IMR-90 (cell line): ENCODE data around the gene EIF1. TPM values are rescaled to one million over a fixed set of nuclear protein-coding genes. Genes with fewer than 3 reads are reported as not detected.

Experiments
- ATAC-seq: fragments of 200-7000 bp; cut with Tn5 transposase; 2 replicates; pipeline ENCODE4 v1.9.1; 2020; ENCODE audit warnings: low read depth, mild to moderate bottlenecking, moderate library complexity
- Bru-seq: library from RNA; stranded (reverse); fragments of 400-500 nt; gene quantifications from one replicate; lab custom pipeline; 2021; lab: Mats Ljungman, UMichigan
- BruChase-seq, 2 experiments: library from RNA; stranded (reverse); fragments of 400-500 nt; gene quantifications; one replicate each; lab custom pipeline; 2021; lab: Mats Ljungman, UMichigan
- BruUV-seq: library from RNA; stranded (reverse); fragments of 400-500 nt; replicated peaks from 2 replicates; lab custom pipeline; 2021; lab: Mats Ljungman, UMichigan
- CTCF ChIA-PET: fragments of 300-600 bp; formaldehyde crosslinking; extraction: SDS; loops from one replicate; lab custom pipeline; 2021; ENCODE audit warnings: antibody characterized with exemption; lab: Yijun Ruan, JAX
- POLR2A ChIA-PET: fragments of 300-600 bp; sonication (Branson Sonifier 250); formaldehyde crosslinking; loops from one replicate; lab custom pipeline; 2022; ENCODE audit warnings: antibody characterized with exemption; ENCODE audit not compliant: unreplicated experiment; lab: Charles Lee
- DNase-seq: peaks from one replicate; pipeline ENCODE4 v3.0.0; 2013
- H2AFZ ChIP-seq: replicated peaks from 2 replicates; pipeline ENCODE3; 2013; ENCODE audit warnings: low read length, mild to moderate bottlenecking; ENCODE audit not compliant: poor library complexity
- H2AK5ac ChIP-seq: 2 replicates; pipeline ENCODE4 v1.6.1; 2013; ENCODE audit warnings: low read depth, low read length, inconsistent platforms
- H2AK9ac ChIP-seq: replicated peaks from 2 replicates; pipeline ENCODE3; 2013; ENCODE audit warnings: mild to moderate bottlenecking, low read depth, low read length, moderate library complexity; ENCODE audit not compliant: poor library complexity
- H2BK120ac ChIP-seq: 2 replicates; pipeline ENCODE4 v1.6.1; 2013; ENCODE audit warnings: low read depth, low read length, inconsistent platforms
- H2BK15ac ChIP-seq: 3 replicates; pipeline ENCODE4 v1.6.1; 2013; ENCODE audit warnings: low read depth, low read length, inconsistent platforms
- H2BK20ac ChIP-seq: 2 replicates; pipeline ENCODE4 v1.6.1; 2013; ENCODE audit warnings: low read depth, mild to moderate bottlenecking, inconsistent platforms, low read length, moderate library complexity
- H2BK5ac ChIP-seq: 2 replicates; pipeline ENCODE4 v1.6.1; 2013; ENCODE audit warnings: mild to moderate bottlenecking, low read depth, low read length, inconsistent platforms; ENCODE audit not compliant: poor library complexity, severe bottlenecking
- H3K14ac ChIP-seq: replicated peaks from 2 replicates; pipeline ENCODE4 v1.6.1; 2013; ENCODE audit warnings: low read depth, low read length, inconsistent platforms
- H3K18ac ChIP-seq: 2 replicates; pipeline ENCODE4 v1.6.1; 2013; ENCODE audit warnings: low read depth, low read length, control low read depth
- H3K23ac ChIP-seq: 2 replicates; pipeline ENCODE4 v1.6.1; 2013; ENCODE audit warnings: low read depth, low read length, inconsistent platforms
- H3K27ac ChIP-seq: 2 replicates; pipeline ENCODE4 v1.5.1; 2013; ENCODE audit warnings: mild to moderate bottlenecking, control low read depth, low read length; ENCODE audit not compliant: insufficient read depth
- H3K27me3 ChIP-seq: 2 replicates; pipeline ENCODE4 v1.6.1; 2013; ENCODE audit warnings: low read length; ENCODE audit not compliant: control insufficient read depth, insufficient read depth
- H3K36me3 ChIP-seq: 2 replicates; pipeline ENCODE4 v1.6.1; 2013; ENCODE audit warnings: low read length, mixed read lengths; ENCODE audit not compliant: control insufficient read depth, insufficient read depth
- H3K4ac ChIP-seq: 2 replicates; pipeline ENCODE4 v1.6.1; 2013; ENCODE audit warnings: low read depth, low read length, inconsistent platforms
- H3K4me1 ChIP-seq: 2 replicates; pipeline ENCODE4 v1.6.1; 2013; ENCODE audit warnings: low read length, mixed read lengths; ENCODE audit not compliant: control insufficient read depth, insufficient read depth
- H3K4me2 ChIP-seq: 2 replicates; pipeline ENCODE4 v1.6.1; 2013; ENCODE audit warnings: low read depth, mild to moderate bottlenecking, control low read depth, low read length, moderate library complexity
- H3K4me3 ChIP-seq: 2 replicates; pipeline ENCODE4 v1.5.1; 2013; ENCODE audit warnings: low read depth, mild to moderate bottlenecking, control low read depth, low read length, moderate library complexity; ENCODE audit not compliant: insufficient read depth
- H3K56ac ChIP-seq: 2 replicates; pipeline ENCODE4 v1.6.1; 2013; ENCODE audit warnings: low read length, inconsistent platforms; ENCODE audit not compliant: insufficient read depth; ENCODE audit errors: extremely low read depth
- H3K79me1 ChIP-seq, 2 experiments: 2 replicates each; pipeline ENCODE4 v1.6.1; 2013; ENCODE audit warnings: low read length in 2 of 2, inconsistent platforms in 1 of 2, low read depth in 1 of 2
- H3K9ac ChIP-seq: 2 replicates; pipeline ENCODE4 v1.6.1; 2013; ENCODE audit warnings: low read depth, low read length, control low read depth
- H3K9me1 ChIP-seq: 2 replicates; pipeline ENCODE4 v1.6.1; 2013; ENCODE audit warnings: low read length, inconsistent platforms; ENCODE audit not compliant: insufficient read depth
- H3K9me3 ChIP-seq: 2 replicates; pipeline ENCODE4 v1.6.1; 2013; ENCODE audit warnings: low read length; ENCODE audit not compliant: control insufficient read depth, insufficient read depth
- H4K20me1 ChIP-seq: 2 replicates; pipeline ENCODE4 v1.6.1; 2013; ENCODE audit warnings: low read length, inconsistent platforms; ENCODE audit not compliant: insufficient read depth
- H4K5ac ChIP-seq: 2 replicates; pipeline ENCODE4 v1.6.1; 2013; ENCODE audit warnings: mild to moderate bottlenecking, low read depth, low read length, control low read depth
- H4K8ac ChIP-seq, 2 experiments: 2 replicates each; pipeline ENCODE4 v1.6.1; 2013; ENCODE audit warnings: low read depth in 2 of 2, low read length in 2 of 2, control low read depth in 1 of 2, inconsistent platforms in 1 of 2
- H4K91ac ChIP-seq: 2 replicates; pipeline ENCODE4 v1.6.1; 2013; ENCODE audit warnings: low read depth, low read length, inconsistent platforms; ENCODE audit not compliant: insufficient read depth
- BHLHE40 ChIP-seq: fragments of 150-350 bp; IDR thresholded peaks from 2 replicates; pipeline ENCODE4 v1.6.1; 2016; ENCODE audit warnings: mild to moderate bottlenecking, low read depth, low read length
- CEBPB ChIP-seq: IDR thresholded peaks from 2 replicates; pipeline ENCODE4 v1.6.1; 2012; ENCODE audit warnings: low read depth, low read length, improper control_type of control experiment
- CHD1 ChIP-seq: IDR thresholded peaks from 2 replicates; pipeline ENCODE4 v1.6.1; 2012; ENCODE audit warnings: low read depth, low read length, improper control_type of control experiment
- ELK1 ChIP-seq: fragments of 150-350 bp; IDR thresholded peaks from 2 replicates; pipeline ENCODE4 v1.6.1; 2016; ENCODE audit warnings: low read depth, mild to moderate bottlenecking, low read length, moderate library complexity, borderline replicate concordance
- FOS ChIP-seq: fragments of 150-350 bp; IDR thresholded peaks from 2 replicates; pipeline ENCODE4 v1.6.1; 2016; ENCODE audit warnings: low read depth, low read length
- MAFK ChIP-seq: IDR thresholded peaks from 2 replicates; pipeline ENCODE4 v1.6.1; 2012; ENCODE audit warnings: low read depth, low read length, improper control_type of control experiment
- MAZ ChIP-seq: IDR thresholded peaks from 2 replicates; pipeline ENCODE4 v1.6.1; 2012; ENCODE audit warnings: low read depth, mild to moderate bottlenecking, low read length, improper control_type of control experiment, moderate library complexity, borderline replicate concordance
- MXI1 ChIP-seq: IDR thresholded peaks from 2 replicates; pipeline ENCODE4 v1.6.1; 2012; ENCODE audit warnings: low read depth, mild to moderate bottlenecking, low read length, moderate library complexity, borderline replicate concordance
- NFE2L2 ChIP-seq: fragments of 150-350 bp; IDR thresholded peaks from 2 replicates; pipeline ENCODE4 v1.6.1; 2016; ENCODE audit warnings: low read depth, mild to moderate bottlenecking, low read length
- POLR2A ChIP-seq: IDR thresholded peaks from 2 replicates; pipeline ENCODE4 v1.6.1; 2012; ENCODE audit warnings: mild to moderate bottlenecking, low read depth, low read length
- RFX5 ChIP-seq: IDR thresholded peaks from 2 replicates; pipeline ENCODE4 v1.8.0; 2012; ENCODE audit warnings: low read depth, mild to moderate bottlenecking, low read length, moderate library complexity
- SMC3 ChIP-seq: fragments of 150-350 bp; IDR thresholded peaks from 2 replicates; pipeline ENCODE4 v1.6.1; 2016; ENCODE audit warnings: low read depth, mild to moderate bottlenecking, antibody characterized with exemption, low read length, moderate library complexity
- USF2 ChIP-seq: fragments of 150-350 bp; IDR thresholded peaks from 2 replicates; pipeline ENCODE4 v1.6.1; 2017; ENCODE audit warnings: mild to moderate bottlenecking, antibody characterized with exemption, low read length, low read depth
- WGBS, 2 experiments: methylation state at CpG; one replicate each; pipeline versions ENCODE4 v1.1.5 to v1.1.7; 2013; ENCODE audit warnings: missing lambda C conversion rate in 2 of 2; ENCODE audit not compliant: insufficient read length in 1 of 2; ENCODE audit errors: extremely low coverage in 2 of 2; 5-methylcytosine and 5-hydroxymethylcytosine counted together
- dilution Hi-C: fragments of 300-500 bp; cut with HindIII; formaldehyde crosslinking; loops from one replicate; pipeline ENCODE4 v1.14.3; 2018; ENCODE audit warnings: low sequenced_read_pairs; ENCODE audit not compliant: unreplicated experiment
- in situ Hi-C: fragments of 300-500 bp; cut with MboI; formaldehyde crosslinking; loops from 3 replicates; pipeline ENCODE4 v1.14.3; 2019; ENCODE audit warnings: low sequenced_read_pairs, inconsistent platforms, mixed read lengths
- intact Hi-C: fragments of 100-400 bp; cut with micrococcal nuclease; formaldehyde crosslinking; loops from 2 replicates; pipeline ENCODE4 v1.10.0; 2022
- long read RNA-seq: library from polyadenylated mRNA; unstranded; transcript quantifications from one replicate; pipeline ENCODE4 v2.0.0, GENCODE V29; 2021; ENCODE audit not compliant: unreplicated experiment
- polyA plus RNA-seq, 3 experiments: library from polyadenylated mRNA; depleted of rRNA; stranded (reverse); fragments of >200 nt; gene quantifications; 2 replicates each; pipeline ENCODE4 v1.2.3, GENCODE V29; 2012; ENCODE audit warnings: low replicate concordance in 1 of 3
- total RNA-seq: library from RNA; depleted of rRNA; stranded (reverse); fragments of >200 nt; gene quantifications from 2 replicates; pipeline ENCODE4 v1.2.3, GENCODE V29; 2012; rRNA removed

EIF1 gene
- total RNA-seq: 89.4 and 102 TPM in 2 replicates
- polyA plus RNA-seq (2012; rRNA removed): 381 and 388 TPM in 2 replicates
- 195 and 266 TPM in 2 replicates for polyA plus RNA-seq (2012; cell fraction: cytosol; rRNA removed)
- 262 and 802 TPM in 2 replicates for polyA plus RNA-seq (2012; cell fraction: nucleus; rRNA removed; ENCODE audit: low replicate concordance)
- Bru-seq, nascent RNA: percentile 99 among the genes with signal in this experiment
- BruChase-seq, experiment 1, labeled RNA remaining after a 6-hour chase: percentile 100 among the genes with signal in this experiment
- percentile 100 among the genes with signal in this experiment for BruChase-seq, experiment 2, labeled RNA remaining after a 2-hour chase
- long read RNA-seq, transcript EIF1-202 (2 exons, 2,170 nt): minor isoform, 17 of 825 reads
- long read RNA-seq, transcript EIF1-203 (4 exons, 2,330 nt): major isoform, 732 of 825 reads
- long read RNA-seq, partial matches to known transcripts: 34 of 825 reads
- long read RNA-seq, other reads (novel, unspliced or antisense): 35 of 825 reads

- H3K4me1 ChIP-seq: peaks cover 3% of the 10 kb centered on the region
- H3K27me3 ChIP-seq: no peaks in the 10 kb centered on the region
- H4K5ac ChIP-seq: peak within 1 kb of the TSS; percentile 95
- peaks cover 50% of the 10 kb centered on the region for H4K20me1 ChIP-seq
- ChIA-PET POLR2A (interaction anchor here (0.5 to 1.4 kb wide), 15 partner anchors 8 to 1590 kb away, joined by 3 to 10 read pairs (median 3); partner anchors contain the start of gene JUP), CTCF (interaction anchor here (1.0 to 1.2 kb wide), 2 partner anchors 10 to 26 kb away, joined by 4 read pairs; no protein-coding TSS in a partner anchor)
- ATAC-seq: peak; percentile 83
- H3K18ac ChIP-seq: peak within 1 kb of the TSS; percentile 73
- peaks cover 11% of the 10 kb centered on the region for H3K9me1 ChIP-seq
- 1% methylated on average over 28 of the region's 81 CpGs; no CpG with 5 or more reads in 1 of the 2 experiments for WGBS, 2 experiments
- peak within 1 kb of the TSS; percentile 94 for H2AFZ ChIP-seq
- H3K4ac ChIP-seq: peak within 1 kb of the TSS; percentile 99
- peak within 1 kb of the TSS; percentile 98 for H4K91ac ChIP-seq
- dilution Hi-C loops (no loop called here), in situ Hi-C loops (no loop called here), intact Hi-C loops (no loop called here)
- peak within 1 kb of the TSS; percentile 93 for H3K56ac ChIP-seq
- peak within 1 kb of the TSS; percentile 70 to 99 for H4K8ac ChIP-seq
- peak within 1 kb of the TSS; percentile 97 for H3K9ac ChIP-seq
- peak within 1 kb of the TSS; percentile 97 for H3K23ac ChIP-seq
- H2BK120ac ChIP-seq: peak within 1 kb of the TSS; percentile 66
- H2BK15ac ChIP-seq: no peak within 1 kb of the TSS
- peak within 1 kb of the TSS; percentile 100 for H2AK9ac ChIP-seq
- no TSS peak for BruUV-seq
- H2BK5ac ChIP-seq: peak within 1 kb of the TSS; percentile 83
- H3K9me3 ChIP-seq: no peaks in the 10 kb centered on the region
- H3K36me3 ChIP-seq: peaks cover 38% of the 10 kb centered on the region
- peak within 1 kb of the TSS; percentile 100 for H3K14ac ChIP-seq
- peak within 1 kb of the TSS; percentile 75 for H3K4me3 ChIP-seq
- peak; percentile 99 for DNase-seq
- H2AK5ac ChIP-seq: peak within 1 kb of the TSS; percentile 98
- H3K79me1 ChIP-seq: peaks cover 19 to 47% of the 10 kb centered on the region in 2 experiments
- peak within 1 kb of the TSS; percentile 100 for H3K4me2 ChIP-seq
- peak within 1 kb of the TSS; percentile 28; the same call in 1 of the 2 replicates for H2BK20ac ChIP-seq
- H3K27ac ChIP-seq: peak within 1 kb of the TSS; percentile 91
- TF ChIP-seq CEBPB (peak; percentile 99), POLR2A (peak; percentile 99), NFE2L2 (peak; percentile 13; the same call in 1 of the 2 replicates), CHD1 (no peak; the same call in 1 of the 2 replicates), MAFK (no peak), MXI1 (0 out of 2 replicates have a peak, but pooled peaks have one; percentile 6), RFX5 (peak; percentile 31; the same call in 1 of the 2 replicates), MAZ (peak; percentile 97), FOS (peak; percentile 49; the same call in 1 of the 2 replicates), ELK1 (no peak), USF2 (peak; percentile 22; the same call in 1 of the 2 replicates), BHLHE40 (no peak; the same call in none of the 2 replicates), SMC3 (no peak)
These were observed at the start of gene EIF1 for GRCh38 chr17:41688641-41689496. Gene EIF1 (plus strand): TSS chr17:41688885. CDS start chr17:41689039, 154 bp downstream.
